Activated T-cell treated with anti-CD3 and anti-CD28 coated beads for 1 hour (primary cell): ENCODE measurements around the gene KCNAB1.
"Not testable (repeated sequence)": the region's sequence is repeated elsewhere in the genome, so short reads cannot be mapped to it uniquely, and the experiment has no call there.

Experiments used
- DNase-seq: peaks from one replicate; pipeline ENCODE4 v3.0.0-alpha.2; 2020; ENCODE audit warnings: low read depth

Gene KCNAB1

DNA sequence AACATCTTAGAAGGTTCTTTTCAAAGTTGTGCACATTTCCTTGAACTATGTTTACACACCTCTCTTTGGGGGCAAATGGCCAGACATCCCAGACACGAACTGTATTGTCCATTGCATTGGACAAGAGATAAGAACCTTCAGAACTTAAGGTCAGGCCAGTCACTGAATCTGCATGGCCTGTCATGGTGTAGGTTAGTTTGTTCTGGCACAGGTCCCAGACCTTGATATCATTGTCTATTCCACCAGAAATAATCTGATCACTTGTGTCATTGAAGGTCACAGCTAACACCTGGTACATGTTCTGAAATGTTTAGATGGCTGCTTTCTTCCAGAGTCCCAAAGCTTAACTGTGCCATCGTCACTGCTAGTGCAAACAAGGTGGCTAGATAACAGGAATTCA is 55.7 kb downstream of the KCNAB1 start:
- DNase-seq, result no peak

- DNase-seq, result no peak
Measured at GRCh38 chr3:156176629-156177210, 56.3 kb downstream of the KCNAB1 start.

- DNase-seq, result no peak
Measured at GRCh38 chr3:156180077-156180476, 59.7 kb downstream of the KCNAB1 start.

- DNase-seq, result no peak
Measured at GRCh38 chr3:156181509-156181908, 61.1 kb downstream of the KCNAB1 start.

- DNase-seq, result no peak
Measured at GRCh38 chr3:156183396-156183795, 63.0 kb downstream of the KCNAB1 start.

- DNase-seq, result no peak
Measured at GRCh38 chr3:156184156-156184555, 63.8 kb downstream of the KCNAB1 start.

DNA sequence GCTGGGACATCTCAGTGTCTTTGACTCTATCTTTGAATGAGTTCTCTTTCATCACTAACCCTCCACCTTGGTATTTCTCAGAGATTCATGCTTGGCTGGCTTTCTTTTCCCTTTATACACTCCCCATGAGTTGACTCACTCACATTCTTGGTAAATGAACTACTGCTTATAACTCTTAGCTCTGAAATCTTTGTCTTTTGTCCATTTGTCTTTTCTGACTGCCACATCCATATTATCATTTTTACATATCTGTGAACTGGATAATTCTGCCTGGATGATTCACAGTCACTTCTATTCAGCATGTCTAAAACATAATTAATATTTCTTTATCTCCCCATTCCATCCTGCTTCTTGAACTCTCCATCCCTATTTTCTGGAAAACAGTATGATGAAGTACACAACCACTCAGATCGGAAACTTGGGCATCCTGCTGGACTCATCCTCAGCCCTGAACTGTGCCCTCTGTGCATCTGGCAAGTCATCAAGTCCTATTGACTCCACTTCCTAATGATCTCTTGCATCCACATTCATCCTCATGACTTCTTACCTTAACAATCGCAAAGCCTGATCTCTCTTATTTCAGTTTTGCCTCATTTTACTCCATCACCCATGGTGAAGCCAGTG is 66.9 kb downstream of the KCNAB1 start:
- DNase-seq, result no peak

GRCh38 chr3:156188757-156189156 is 68.4 kb downstream of the KCNAB1 start:
- no peak for DNase-seq

- DNase-seq, result no peak
Measured at GRCh38 chr3:156189927-156190326, 69.5 kb downstream of the KCNAB1 start.

DNA sequence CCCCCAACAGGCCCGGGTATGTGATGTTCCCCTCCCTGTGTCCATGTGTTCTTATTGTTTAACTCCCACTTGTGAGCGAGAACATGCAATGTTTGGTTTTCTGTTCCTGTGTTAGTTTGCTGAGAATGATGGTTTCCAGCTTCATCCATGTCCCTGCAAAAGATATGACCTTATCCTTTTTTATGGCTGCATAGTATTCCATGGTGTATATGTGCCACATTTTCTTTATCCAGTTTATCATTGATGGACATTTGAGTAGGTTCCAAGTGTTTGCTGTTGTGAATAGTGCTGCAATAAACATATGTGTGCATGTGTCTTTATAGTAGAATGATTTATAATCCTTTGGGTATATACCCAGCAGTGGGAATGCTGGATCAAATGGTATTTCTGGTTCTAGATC is 74.6 kb downstream of the KCNAB1 start:
- DNase-seq, result not testable (repeated sequence)

- not testable (repeated sequence) for DNase-seq
Measured at GRCh38 chr3:156197152-156197551, 76.8 kb downstream of the KCNAB1 start.

- no peak for DNase-seq
Measured at GRCh38 chr3:156201411-156202405, 81.3 kb downstream of the KCNAB1 start.

DNA sequence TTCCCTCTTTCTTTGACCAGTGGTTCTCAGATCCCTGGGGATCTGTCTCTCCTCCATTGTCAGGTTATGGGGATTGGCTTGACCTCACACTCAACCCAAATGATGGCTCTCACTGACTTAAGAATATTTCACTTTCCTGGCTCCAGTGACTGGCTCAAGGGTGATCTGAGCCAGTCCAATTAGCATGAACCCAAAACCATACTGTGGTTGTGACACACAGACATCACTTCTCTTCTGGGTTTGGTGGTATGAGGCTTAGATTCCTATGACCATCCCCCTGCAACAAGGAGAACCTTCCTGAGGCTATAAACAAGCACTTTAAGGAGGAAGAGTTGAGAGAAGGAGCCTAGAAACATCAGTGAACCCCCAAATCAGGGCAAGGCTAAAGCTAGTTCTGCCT is 85.8 kb downstream of the KCNAB1 start:
- no peak for DNase-seq

DNA sequence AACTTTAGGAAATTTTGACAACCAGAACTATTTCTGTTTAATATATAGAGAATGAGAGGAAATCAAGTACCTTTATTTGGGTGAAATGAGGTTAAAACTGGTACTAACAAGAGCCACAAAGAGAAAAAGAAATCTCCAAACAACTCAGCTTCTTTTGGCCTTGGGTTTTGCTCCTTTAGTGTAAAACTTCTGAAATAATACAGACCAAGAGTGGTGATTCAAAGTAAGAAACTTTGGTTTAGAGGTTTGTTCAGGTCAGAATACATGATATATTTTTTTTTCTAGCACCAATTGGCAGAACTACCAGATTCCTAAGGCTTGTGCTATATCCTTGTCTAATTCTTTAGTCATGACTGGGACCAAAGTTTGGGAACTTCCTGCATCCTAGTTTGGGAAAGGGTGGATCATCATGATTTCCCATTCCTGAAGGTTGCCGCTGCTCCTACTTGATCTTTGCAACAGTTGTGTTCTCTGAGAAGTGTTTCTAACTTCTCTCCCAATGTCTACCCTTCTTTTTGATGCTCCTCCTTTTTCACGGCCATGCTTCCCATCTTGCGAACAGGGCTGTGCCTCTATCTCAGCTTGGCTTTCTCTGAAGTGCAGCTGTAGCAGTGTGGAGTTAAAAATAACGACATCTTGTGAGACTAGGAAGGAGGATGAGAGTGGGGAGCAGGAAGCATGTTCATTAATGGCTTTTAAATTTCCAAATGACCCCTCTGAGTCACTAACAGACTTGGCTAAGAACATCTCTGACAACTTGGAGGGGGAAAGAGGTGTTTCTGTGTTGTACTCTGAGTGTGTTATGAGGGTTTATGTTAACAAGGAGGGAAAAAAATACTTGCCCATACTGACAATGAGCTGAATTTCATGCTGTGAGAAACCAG is 87.7 kb downstream of the KCNAB1 start:
- no peak for DNase-seq

DNA sequence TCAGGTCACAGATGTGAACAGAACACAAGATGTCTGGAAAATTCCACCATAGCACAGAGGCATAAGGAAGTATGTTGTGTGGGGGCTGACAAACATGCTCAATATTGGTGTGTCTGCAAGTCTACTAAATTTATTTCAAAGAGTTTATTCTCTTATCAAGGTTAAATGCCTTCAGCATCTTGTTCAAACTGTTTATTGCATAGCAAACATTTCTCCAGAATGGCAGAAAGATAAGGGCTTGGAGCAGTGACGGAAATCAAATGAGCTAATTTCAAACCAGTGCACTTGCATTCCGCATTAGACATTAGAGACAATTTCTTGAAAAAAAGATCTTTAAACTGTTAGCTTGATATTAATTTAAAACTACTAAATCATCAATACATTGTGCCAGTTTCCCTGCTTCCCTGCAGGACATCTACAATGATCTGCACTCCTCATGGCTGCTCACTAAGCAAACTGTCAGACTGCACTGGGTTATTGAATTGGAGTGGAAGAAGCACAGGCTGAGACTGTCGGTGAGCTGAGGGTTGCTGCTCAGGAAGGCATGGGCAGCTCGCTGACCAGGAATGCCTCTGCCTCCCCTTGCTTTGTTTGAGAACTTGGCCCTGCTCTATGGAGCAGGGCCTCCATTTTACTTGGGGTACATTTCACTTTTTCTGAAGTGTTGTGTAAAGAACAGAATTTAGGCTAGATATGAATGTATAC is 89.4 kb downstream of the KCNAB1 start:
- DNase-seq, result no peak

DNA sequence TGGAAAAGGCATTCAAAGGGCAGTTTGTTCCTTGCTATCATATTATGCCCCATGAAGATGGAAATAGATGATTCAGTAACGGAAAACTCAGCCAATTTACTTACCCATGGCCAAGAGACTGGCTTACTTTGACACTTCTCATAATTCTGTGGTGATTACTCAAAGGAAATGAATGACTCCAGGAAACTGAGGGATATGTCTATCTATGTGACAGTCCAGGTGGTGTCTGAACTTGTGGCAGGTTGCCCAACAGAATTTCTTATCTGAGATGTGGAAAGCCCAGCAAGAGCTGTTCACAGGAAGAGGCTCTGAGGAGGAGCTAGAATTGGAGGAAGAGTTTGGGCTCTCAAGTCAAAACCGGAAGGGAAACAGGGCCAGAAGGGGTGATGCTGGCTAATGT is 91.2 kb downstream of the KCNAB1 start:
- DNase-seq, result no peak

DNA sequence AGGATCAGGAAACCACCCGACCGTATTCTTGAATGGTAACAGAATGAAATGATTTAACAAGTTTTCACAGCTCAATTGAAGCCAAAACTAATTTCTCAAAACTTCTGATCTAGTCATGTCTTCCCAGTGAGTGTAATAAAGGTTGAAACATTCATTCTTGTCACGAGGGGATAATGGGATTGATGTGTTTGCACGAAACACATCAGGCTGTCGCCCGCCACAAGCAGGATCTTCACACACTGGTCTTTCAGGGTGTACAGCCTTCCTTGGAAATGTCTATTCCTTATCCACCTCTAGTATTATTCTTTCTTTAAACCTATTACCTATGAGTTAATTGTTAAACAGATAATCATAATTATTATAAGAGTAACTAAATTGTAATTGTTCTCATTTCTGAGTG is 94.3 kb downstream of the KCNAB1 start:
- DNase-seq, result no peak

DNA sequence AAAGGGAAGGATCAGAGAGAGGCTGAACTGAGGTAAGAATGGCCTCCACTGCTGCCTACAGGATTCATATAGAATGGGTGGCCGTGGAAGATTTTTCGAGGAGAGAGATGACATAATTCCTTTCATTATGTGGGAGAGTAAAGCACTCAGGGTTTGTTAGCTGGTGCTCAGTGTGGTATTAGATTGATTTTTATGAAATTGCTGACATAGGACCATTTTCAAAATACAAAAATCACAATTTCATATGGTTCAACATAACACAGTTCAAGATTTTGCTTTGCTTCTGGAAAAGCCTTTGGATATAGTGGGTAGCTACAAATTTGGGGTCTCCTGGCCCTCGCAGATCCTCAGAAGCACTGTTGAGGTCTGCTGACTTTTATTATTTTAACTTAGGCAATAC is 95.4 kb downstream of the KCNAB1 start:
- DNase-seq, result no peak

DNA sequence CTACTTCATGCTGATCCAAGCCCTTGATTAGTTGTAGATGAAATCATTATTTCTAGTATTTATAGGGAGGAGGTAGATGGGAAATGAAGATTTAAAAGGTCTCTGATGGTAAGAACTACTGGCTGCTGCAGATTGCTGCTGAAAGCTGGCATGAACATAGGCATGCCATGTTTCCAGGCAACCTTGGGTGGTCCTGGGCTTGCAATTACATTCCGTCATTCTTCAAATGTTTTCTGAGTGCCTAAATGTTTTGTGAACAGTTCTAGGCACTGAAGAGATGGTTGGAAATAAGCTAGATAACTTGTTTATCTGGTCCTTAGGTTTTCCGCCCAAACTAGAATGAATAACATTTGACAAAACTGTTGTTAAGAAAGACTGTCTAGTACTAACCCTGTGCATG is 95.8 kb downstream of the KCNAB1 start:
- no peak for DNase-seq

DNA sequence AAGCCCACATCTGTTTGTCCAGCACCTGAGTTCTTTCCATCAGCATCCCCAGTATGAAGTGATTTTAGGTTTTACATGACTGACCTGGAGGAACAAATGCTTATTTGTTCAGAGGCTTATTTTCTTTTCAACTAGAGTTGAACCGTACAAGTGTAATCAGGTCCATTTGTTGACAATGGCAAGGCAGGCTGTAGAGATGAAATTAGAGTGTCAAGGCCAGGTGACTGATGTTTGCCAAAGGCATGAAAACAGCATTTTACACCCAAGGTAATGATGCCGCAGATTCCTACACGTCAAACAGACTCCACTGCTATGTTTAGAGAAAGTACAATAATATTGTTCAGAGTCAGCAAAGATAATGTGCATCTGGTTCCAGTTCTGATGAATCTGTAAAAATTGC is 96.5 kb downstream of the KCNAB1 start:
- DNase-seq, result no peak

DNA sequence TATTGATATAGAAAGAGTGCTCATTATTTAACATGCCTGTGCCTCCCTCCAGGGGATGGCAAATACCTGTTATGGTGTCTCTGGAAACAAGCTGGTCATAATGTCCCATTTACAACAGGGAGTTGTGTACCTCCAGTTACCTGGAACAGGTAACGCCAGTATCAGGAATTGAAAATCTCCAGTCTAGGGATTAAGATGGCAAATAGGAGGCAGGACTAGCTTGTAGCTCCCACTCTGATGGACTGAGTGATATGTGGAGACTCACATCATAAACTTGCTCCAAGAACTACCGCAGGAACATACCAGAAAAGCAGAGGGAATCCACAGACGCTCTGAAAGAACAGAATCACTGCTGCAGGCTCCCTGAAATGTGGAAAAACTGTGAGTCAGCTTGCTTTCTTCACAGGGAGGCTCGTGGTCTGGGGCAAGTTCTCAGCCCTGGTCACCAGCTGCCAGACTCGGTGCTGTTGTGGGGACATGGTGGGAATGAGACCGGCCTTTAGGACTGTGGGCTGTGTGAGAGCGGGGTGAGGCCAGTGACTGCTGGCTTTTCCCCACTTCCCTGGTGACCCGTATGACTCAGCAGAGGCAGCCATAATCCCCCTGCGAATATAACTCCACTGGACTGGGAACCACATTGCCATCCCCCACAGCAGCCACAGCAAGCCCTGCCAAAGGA is 97.4 kb downstream of the KCNAB1 start:
- no peak for DNase-seq
